ENCODE measurements around the gene ZNF200.
A peak's percentile ranks its signal among the peaks of the same experiment; 100 is the strongest.

Gene ZNF200

DNA sequence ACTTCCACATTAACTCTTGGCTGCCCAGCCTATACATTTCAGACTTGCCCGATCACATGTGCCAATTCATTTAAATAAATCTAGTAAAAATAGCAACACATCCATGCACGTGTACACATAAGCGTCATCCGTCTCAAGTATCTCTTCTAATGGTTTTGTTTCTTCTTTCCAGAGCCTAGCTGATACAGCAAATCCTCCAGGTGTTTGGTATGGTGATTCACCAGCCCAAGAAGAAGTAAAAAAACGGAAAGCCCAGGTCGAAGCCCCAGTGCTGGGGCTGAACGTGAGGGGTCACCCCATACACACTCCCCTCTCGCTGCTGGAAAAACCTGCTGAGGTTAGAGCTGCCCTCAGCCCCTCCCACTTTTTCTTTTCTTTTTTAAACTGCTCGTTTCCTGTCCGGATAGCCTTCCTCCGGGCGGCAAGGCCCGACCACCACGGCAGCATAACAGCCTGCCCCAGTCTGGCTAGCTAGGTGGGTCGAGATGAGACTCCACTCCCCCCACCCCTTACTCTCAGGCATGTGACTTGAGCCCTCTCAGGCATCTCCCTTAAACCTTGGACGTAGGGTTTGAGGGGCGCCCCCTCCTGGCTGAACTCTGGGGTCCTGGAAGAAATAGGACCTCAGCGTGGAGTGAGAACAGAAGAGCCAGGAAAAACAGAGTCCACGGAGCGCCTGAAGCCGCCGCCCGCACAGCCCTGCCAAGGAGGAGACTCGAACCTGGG lies 60.9 kb downstream of the ZNF200 start:
- peak in 1 of 2 donors; percentile 22 for DNase-seq

Measured in CD4-positive, alpha-beta T cell treated with Interferon alpha-2 for 1 hour (primary cell).